ENCODE results near the gene TMEM145.

Gene TMEM145

GRCh38 chr19:42289556-42290041 is 23.5 kb upstream of the TMEM145 start:
- DNase-seq (ENCODE audit: low read depth): no peak

- DNase-seq (ENCODE audit: low read depth): no peak
Measured at GRCh38 chr19:42290136-42290522, 23.0 kb upstream of the TMEM145 start.

GRCh38 chr19:42290523-42291434 is 22.3 kb upstream of the TMEM145 start:
- peak; percentile 50 for DNase-seq (ENCODE audit: low read depth)

- no peak for DNase-seq (ENCODE audit: low read depth)
Measured at GRCh38 chr19:42291435-42291810, 21.7 kb upstream of the TMEM145 start.

GRCh38 chr19:42292042-42292960 is 20.8 kb upstream of the TMEM145 start:
- DNase-seq (ENCODE audit: low read depth): no peak

GRCh38 chr19:42292963-42293362 is 20.1 kb upstream of the TMEM145 start:
- DNase-seq (ENCODE audit: low read depth): no peak

- no peak for DNase-seq (ENCODE audit: low read depth)
Measured at GRCh38 chr19:42293540-42293939, 19.6 kb upstream of the TMEM145 start.

GRCh38 chr19:42293948-42294347 is 19.2 kb upstream of the TMEM145 start:
- no peak for DNase-seq (ENCODE audit: low read depth)

- DNase-seq (ENCODE audit: low read depth): no peak
Measured at GRCh38 chr19:42294471-42295137, 18.5 kb upstream of the TMEM145 start.

- DNase-seq (ENCODE audit: low read depth): no peak
Measured at GRCh38 chr19:42295342-42295741, 17.8 kb upstream of the TMEM145 start.

GRCh38 chr19:42295831-42296525 is 17.1 kb upstream of the TMEM145 start:
- DNase-seq (ENCODE audit: low read depth): peak; percentile 87

GRCh38 chr19:42297039-42297438 is 16.1 kb upstream of the TMEM145 start:
- DNase-seq (ENCODE audit: low read depth): no peak

- DNase-seq (ENCODE audit: low read depth): no peak
Measured at GRCh38 chr19:42301646-42302203, 11.4 kb upstream of the TMEM145 start, which contains the start of gene PRR19. PRR19 (plus strand) TSS chr19:42302132; CDS start chr19:42309585, 7,453 bp downstream.

- no peak for DNase-seq (ENCODE audit: low read depth)
Measured at GRCh38 chr19:42303101-42303464, 10.0 kb upstream of the TMEM145 start.

- no peak for DNase-seq (ENCODE audit: low read depth)
Measured at GRCh38 chr19:42303876-42304275, 9.2 kb upstream of the TMEM145 start.

GRCh38 chr19:42306646-42307045 is 6.5 kb upstream of the TMEM145 start:
- DNase-seq (ENCODE audit: low read depth): no peak

GRCh38 chr19:42309686-42310085 is 3.4 kb upstream of the TMEM145 start:
- no peak for DNase-seq (ENCODE audit: low read depth)

- no peak for DNase-seq (ENCODE audit: low read depth)
Measured at GRCh38 chr19:42311657-42312056, 1.5 kb upstream of the TMEM145 start.

GRCh38 chr19:42312370-42312769 is 739 bp upstream of the TMEM145 start:
- DNase-seq (ENCODE audit: low read depth): no peak

GRCh38 chr19:42313840-42314755 is 989 bp downstream of the TMEM145 start:
- DNase-seq (ENCODE audit: low read depth): no peak

All from stimulated activated CD8-positive, alpha-beta memory T cell treated with anti-CD3 and anti-CD28 coated beads, Interleukin-4, amount 100 ng/mL, for 24 hours (primary cell).